ENCODE results near the gene DISC1.

DNA sequence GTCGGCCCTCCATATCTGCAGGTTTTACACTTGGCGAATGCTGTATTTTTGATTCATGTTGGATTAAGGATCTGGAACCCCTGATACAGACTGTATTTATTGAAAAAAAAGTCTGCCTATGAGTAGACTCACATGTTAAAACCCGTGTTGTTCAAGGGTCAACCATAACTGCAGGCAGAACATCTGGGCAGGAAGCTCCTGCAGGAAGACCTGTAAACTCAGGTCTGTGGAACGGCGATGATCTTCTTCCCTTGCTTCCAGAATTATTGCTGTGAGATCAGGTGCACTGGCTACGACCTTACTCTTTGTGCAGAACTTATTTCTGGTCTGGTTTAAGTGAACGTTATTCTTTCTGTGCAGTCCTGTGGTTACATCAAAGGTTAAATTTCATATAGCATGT lies 96.6 kb downstream of the DISC1 start:
- TF ChIP-seq, protein P1, sequence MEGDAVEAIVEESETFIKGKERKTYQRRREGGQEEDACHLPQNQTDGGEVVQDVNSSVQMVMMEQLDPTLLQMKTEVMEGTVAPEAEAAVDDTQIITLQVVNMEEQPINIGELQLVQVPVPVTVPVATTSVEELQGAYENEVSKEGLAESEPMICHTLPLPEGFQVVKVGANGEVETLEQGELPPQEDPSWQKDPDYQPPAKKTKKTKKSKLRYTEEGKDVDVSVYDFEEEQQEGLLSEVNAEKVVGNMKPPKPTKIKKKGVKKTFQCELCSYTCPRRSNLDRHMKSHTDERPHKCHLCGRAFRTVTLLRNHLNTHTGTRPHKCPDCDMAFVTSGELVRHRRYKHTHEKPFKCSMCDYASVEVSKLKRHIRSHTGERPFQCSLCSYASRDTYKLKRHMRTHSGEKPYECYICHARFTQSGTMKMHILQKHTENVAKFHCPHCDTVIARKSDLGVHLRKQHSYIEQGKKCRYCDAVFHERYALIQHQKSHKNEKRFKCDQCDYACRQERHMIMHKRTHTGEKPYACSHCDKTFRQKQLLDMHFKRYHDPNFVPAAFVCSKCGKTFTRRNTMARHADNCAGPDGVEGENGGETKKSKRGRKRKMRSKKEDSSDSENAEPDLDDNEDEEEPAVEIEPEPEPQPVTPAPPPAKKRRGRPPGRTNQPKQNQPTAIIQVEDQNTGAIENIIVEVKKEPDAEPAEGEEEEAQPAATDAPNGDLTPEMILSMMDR (IDR thresholded peaks at IDR 0.05): no peak
- no peak for TF ChIP-seq POLR2A (IDR thresholded peaks at IDR 0.05)
